GM19023 (cell line): ENCODE results near the gene LPIN2.
"Not testable (repeated sequence)": the region's sequence is repeated elsewhere in the genome, so short reads cannot be mapped to it uniquely, and the experiment has no call there.

Experiments
- ATAC-seq: cut with Tn5 transposase; IDR thresholded peaks from one replicate; pipeline ENCODE4 v1.9.1; 2021; ENCODE audit warnings: mild to moderate bottlenecking, moderate library complexity; ENCODE audit not compliant: unreplicated experiment

LPIN2 gene

DNA sequence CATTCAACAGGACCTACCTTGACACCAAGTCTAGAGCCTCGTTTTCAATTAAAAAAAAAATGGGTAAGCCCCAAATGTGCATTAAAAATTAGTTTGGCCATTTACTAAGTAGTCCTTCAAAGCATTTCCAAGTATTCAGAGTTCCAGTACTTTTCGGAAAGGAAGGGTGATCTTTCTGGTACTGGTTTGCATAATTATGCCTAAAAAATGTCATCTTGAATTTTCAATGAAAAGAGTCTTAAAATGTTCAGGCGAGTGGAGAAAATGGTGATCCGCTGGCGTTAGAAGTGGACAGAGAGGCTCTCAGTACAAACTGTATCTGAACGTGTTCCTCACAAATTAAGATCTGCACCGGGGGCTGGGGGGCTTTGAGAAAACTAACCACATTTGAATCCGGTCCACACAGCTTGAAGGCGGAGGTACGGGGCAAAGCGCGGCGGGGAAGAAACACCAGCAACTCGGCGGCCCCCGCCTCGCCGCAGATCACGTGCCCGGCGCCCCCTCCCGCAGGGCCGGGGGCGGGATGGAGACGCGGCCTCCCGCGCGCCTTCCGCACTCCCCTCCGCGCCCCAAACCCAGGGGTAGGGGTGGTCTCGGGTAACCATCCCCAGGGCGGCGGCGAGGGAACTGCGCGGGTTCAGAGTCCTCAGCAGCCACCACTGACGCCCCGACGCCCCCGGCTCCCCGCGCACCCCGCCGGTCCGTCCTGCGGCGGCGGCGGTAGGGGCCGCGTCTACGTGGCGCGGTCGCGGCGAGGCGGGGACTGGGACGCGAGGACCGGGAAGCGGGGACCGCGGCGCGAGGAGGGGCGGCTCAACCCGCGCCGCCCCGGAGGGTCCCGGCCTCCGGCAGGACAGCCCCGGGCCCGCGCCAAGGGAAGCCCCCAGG is 564 bp downstream of the LPIN2 start:
- ATAC-seq = peak; percentile 29

GRCh38 chr18:3010086-3010485 is 2.9 kb downstream of the LPIN2 start:
- ATAC-seq = no peak

DNA sequence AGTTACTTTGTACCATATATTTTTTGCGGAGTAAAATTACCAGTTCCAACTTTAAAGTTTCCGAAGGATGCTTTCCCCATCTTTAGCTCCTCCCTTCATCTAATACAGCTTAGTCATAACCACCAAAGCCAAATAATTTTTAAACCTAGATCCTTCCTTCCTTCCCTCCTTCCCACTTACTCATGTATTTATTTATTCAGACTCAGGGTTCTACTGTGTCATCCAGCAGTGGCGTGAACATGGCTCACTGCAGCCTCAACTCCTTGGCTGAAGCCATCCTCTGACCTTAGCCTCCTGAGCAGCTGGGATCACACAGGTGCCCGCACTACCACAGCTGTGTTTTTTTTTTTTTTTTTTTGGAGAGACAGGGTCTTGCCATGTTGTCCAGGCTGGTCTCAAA is 4.4 kb downstream of the LPIN2 start:
- no peak for ATAC-seq

DNA sequence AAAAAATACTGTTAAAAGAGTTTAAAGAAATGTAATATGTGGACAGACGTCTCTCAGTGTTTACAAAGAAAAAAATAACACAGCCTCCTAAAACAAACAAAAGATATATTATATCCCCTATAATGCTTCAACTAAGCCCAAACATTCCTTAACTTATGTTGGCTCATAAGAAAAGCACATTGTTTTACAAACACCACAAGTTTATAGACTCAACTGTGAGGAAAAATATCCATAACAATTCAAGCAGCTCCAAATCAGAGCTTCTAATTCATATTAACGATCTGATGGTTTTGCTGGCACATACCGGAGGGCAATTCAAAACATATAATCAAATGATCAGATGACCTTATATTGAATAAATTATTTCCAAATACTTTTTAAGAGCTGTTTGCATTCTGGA is 5.5 kb downstream of the LPIN2 start:
- no peak for ATAC-seq

DNA sequence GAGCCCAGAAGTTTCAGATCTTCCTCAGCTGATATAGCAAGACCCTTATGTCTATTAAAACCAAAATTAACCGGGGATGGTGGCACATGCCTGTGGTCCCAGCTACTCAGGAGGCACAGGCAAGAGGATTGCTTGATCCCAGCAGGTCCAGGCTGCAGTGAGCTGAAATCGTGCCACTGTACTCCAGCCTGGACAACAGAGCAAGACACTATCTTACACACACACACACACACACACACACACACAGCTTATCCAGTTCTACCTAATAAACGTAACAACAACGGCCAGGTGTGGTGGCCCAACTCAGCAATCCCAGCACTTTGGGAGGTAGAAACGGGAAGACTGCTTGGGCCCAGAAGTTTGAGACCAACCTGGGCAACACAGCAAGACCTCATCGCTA is 7.5 kb downstream of the LPIN2 start:
- no peak for ATAC-seq

DNA sequence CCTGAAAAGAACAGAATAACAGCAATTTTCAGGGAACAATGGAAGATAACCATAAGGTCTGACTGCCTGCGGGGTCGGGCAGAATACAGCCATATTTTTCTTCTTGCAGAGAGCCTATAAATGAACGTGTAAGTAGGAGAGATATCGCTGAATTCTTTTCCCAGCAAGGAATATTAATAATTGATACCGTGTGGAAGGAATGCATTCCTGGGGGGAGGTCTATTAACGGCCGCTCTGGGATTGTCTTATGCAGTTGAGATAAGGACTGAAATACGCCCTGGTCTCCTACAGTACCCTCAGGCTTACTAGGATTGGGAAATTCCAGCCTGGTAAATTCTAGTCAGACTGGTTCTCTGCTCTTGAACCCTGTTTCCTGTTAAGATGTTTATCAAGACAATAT is 9.2 kb downstream of the LPIN2 start:
- not testable (repeated sequence) for ATAC-seq

DNA sequence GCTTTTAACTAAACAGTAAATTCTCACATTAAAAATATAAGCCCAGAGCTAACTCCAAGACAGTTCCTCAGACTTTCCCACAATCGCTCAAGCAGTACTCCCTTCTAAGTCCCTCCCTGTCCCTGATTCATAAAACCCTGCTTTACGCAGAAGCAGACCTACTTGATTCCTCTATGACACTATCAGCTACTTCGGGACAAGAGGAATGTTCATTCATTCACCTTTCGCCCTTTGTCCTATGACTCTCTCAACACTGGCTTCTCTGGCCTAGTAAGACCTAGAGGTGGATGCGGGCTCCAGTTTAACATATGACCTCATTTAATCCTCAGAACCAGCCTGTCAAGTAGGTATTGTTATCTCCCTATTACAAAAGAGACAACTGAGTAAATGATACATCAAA is 10.2 kb downstream of the LPIN2 start:
- no peak for ATAC-seq

GRCh38 chr18:2998644-2999043 is 14.3 kb downstream of the LPIN2 start:
- no peak for ATAC-seq

GRCh38 chr18:2997846-2998564 is 14.9 kb downstream of the LPIN2 start:
- no peak for ATAC-seq

- no peak for ATAC-seq
Measured at GRCh38 chr18:2997429-2997828, 15.5 kb downstream of the LPIN2 start.

DNA sequence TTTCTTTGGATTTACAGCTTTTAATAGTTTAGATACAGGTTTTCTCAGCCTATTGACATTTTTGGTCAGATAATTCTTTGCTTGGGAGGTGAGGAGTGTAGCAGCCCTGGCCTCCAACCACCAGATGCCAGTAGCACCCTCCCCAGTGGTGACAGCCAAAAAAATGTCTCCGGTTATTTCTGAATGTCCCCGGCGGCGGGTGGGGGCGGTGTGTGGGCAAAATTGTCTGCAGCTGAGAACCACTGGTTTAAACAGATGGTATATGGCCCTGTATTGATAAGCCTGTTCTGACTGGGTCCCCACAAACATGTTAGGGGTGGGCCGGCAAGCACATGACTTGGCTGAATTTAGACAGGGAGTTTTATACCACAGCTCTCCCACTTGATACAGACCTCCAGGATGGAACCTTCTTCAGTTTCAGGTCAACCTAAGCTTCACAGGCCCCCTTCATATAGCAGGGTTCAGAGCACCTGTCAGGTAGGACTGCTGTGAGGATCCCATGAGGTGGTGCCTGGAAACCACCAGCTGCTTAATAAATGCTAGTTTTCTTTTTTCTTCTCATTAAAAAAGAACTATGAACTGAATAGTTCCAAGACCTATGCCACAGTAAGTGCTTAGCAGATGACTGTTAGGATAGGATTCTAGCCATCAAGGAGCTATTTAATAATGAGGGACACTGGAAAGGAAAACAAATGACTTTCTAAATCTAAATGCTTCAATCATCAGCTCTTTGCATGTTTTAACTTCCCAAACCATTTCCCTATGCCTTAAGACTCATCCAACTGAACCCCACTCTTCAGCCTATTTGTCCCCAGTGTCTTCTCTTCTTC is 18.1 kb downstream of the LPIN2 start:
- peak; percentile 74 for ATAC-seq

DNA sequence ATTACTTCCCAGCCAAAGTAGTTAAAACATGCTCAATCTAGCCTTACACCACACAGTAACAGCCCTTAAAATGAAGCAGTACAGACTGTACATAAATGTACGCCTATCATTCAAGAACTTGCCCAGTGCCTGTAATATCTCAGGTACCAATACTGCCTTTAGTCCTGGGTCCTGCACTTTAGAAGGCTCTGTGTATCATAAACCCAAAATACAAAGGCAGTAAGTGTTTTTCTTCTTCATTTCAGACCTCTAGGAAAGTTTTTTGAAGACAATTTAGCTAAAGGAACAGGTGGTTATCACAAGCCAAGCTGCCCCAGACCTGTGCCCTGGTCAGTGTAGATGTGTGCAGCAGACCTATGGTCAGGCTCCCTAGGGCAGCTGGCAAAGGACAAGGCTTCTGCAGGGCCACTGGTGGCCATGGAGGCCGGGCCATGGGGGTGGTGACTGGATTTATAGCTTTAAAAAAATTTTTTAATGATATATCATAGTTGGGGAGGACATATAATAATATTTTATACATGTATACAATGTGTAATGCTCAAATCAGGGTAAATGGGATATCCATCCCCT is 18.8 kb downstream of the LPIN2 start:
- no peak for ATAC-seq

- no peak for ATAC-seq
Measured at GRCh38 chr18:2992995-2993877, 19.7 kb downstream of the LPIN2 start.

- ATAC-seq = no peak
Measured at GRCh38 chr18:2990956-2991640, 21.8 kb downstream of the LPIN2 start.

GRCh38 chr18:2987876-2988790 is 24.8 kb downstream of the LPIN2 start:
- ATAC-seq = no peak

DNA sequence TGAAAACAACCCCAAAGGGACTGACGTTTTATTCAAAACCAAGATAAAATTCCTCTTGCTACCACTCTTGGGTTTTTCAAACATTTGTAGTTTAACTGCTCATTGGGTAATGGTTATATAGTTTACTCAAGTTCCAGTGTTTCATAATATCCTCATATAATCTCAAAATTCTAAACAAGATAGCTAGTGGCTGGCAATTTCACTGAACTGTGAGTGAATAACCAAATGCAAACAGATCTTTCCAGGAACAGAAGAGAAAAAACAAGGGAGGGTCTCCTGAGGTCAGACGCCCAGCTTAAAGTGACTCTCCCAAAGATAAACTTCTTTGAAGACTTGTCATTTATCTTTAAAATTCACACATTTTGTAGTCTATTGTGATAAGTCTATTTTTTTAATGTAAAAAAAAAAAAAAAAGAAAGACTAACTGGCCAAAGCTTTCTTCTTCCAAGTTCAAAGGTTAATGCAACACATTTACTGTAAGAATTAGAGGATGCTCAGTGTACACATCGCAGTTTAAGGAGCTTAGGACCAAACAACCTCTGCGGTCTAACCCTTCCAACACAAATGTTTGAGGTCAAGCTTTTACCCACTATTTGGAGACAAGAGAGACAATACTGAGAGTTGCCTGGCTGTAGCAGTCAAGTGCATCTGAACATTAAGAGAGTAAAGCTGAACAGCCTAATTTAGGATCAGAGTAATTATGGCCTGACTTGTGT is 26.6 kb downstream of the LPIN2 start:
- no peak for ATAC-seq

DNA sequence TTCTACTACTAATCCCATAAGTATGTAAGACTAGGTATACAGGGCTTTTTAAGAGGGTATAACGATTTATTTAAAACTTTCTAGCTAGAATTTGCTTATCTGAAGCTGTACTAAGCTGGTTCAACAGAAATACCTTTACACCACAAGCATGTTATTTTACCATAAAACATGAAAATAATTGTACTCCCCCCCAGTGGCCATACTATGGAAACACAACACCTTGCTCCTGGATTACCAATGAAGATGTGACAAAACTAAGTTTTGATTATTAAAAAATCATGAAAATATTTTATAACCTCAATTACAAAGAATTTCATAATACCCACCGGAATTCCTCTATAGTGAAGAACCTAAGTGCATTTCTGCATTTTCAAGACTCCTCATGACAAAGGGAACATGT is 27.3 kb downstream of the LPIN2 start:
- ATAC-seq = no peak
